DOHH2 (cell line): ENCODE measurements around the gene SH3RF3.

Experiments
- H3F3A ChIP-seq: fragments of 200-600 bp; sonication (generic), shearing (Covaris generic); 2 replicates; pipeline ENCODE4 v1.6.0; 2016; ENCODE audit warnings: antibody characterized with exemption, mild to moderate bottlenecking; ENCODE audit not compliant: control insufficient read depth, insufficient read depth
- H3K27ac ChIP-seq: fragments of 200-600 bp; sonication (generic); 2 replicates; pipeline ENCODE4 v1.5.1; 2014; ENCODE audit warnings: low read depth, mild to moderate bottlenecking, low read length, moderate library complexity
- H3K27me3 ChIP-seq: fragments of 200-600 bp; sonication (generic); 2 replicates; pipeline ENCODE4 v1.6.1; 2014; ENCODE audit warnings: mild to moderate bottlenecking, low read length, mixed read lengths; ENCODE audit not compliant: control insufficient read depth
- H3K36me3 ChIP-seq: fragments of 200-600 bp; sonication (generic); 2 replicates; pipeline ENCODE4 v1.6.1; 2014; ENCODE audit warnings: mild to moderate bottlenecking, low read length, moderate library complexity, mixed read lengths; ENCODE audit not compliant: control insufficient read depth
- H3K4me1 ChIP-seq: fragments of 200-600 bp; sonication (generic); 2 replicates; pipeline ENCODE4 v1.6.1; 2014; ENCODE audit warnings: mild to moderate bottlenecking, low read length, mixed read lengths; ENCODE audit not compliant: control insufficient read depth
- H3K4me2 ChIP-seq: fragments of 200-600 bp; sonication (generic); 2 replicates; pipeline ENCODE4 v1.6.0; 2014; ENCODE audit warnings: mild to moderate bottlenecking, low read length, moderate library complexity
- H3K4me3 ChIP-seq: fragments of 200-600 bp; sonication (generic); 2 replicates; pipeline ENCODE4 v1.5.1; 2014; ENCODE audit warnings: mild to moderate bottlenecking, low read length, mixed read lengths
- H3K79me2 ChIP-seq: fragments of 200-600 bp; sonication (generic); 2 replicates; pipeline ENCODE4 v1.6.1; 2014; ENCODE audit warnings: mild to moderate bottlenecking, low read length, mixed read lengths; ENCODE audit not compliant: control insufficient read depth
- H3K9me2 ChIP-seq: fragments of 200-600 bp; sonication (generic); replicated peaks from 2 replicates; pipeline ENCODE4 v1.6.1; 2014; ENCODE audit warnings: mild to moderate bottlenecking, low read length, mixed read lengths; ENCODE audit not compliant: control insufficient read depth
- H3K9me3 ChIP-seq: fragments of 200-600 bp; sonication (generic); 2 replicates; pipeline ENCODE4 v1.6.1; 2014; ENCODE audit warnings: antibody characterized with exemption, low read length, mixed read lengths; ENCODE audit not compliant: control insufficient read depth, insufficient read depth
- H4K20me1 ChIP-seq: fragments of 200-600 bp; sonication (generic); 2 replicates; pipeline ENCODE4 v1.6.0; 2014; ENCODE audit warnings: low read depth, mild to moderate bottlenecking, antibody characterized with exemption, low read length, moderate library complexity; ENCODE audit not compliant: control insufficient read depth, insufficient read depth
- EZH2phosphoT487 ChIP-seq: fragments of 200-600 bp; sonication (generic); IDR thresholded peaks from 2 replicates; pipeline ENCODE4 v1.6.1; 2017; ENCODE audit warnings: borderline replicate concordance, mild to moderate bottlenecking, antibody characterized with exemption, low read length, moderate library complexity, mixed read lengths
- TF ChIP-seq, protein P1 (sequence below): fragments of 200-600 bp; sonication (generic); IDR thresholded peaks from one replicate; pipeline ENCODE4 v1.5.1; 2014; ENCODE audit warnings: antibody characterized with exemption, mild to moderate bottlenecking, low read depth, low read length; ENCODE audit not compliant: poor library complexity, severe bottlenecking

Gene SH3RF3

GRCh38 chr2:109177635-109178034 is 48.6 kb downstream of the SH3RF3 start:
- Histone ChIP-seq H3K4me1 (no peaks in the 10 kb centered on the region), H3K9me3 (no peaks in the 10 kb centered on the region), H3K36me3 (no peaks in the 10 kb centered on the region), H3K27ac (no peak overlapping the region), H3K9me2 (no peaks in the 10 kb centered on the region), H3K4me2 (no peak overlapping the region), H3K4me3 (no peak overlapping the region), H3F3A (no peaks in the 10 kb centered on the region), H3K79me2 (no peaks in the 10 kb centered on the region), H3K27me3 (no peaks in the 10 kb centered on the region), H4K20me1 (no peaks in the 10 kb centered on the region)
- TF ChIP-seq, protein P1, sequence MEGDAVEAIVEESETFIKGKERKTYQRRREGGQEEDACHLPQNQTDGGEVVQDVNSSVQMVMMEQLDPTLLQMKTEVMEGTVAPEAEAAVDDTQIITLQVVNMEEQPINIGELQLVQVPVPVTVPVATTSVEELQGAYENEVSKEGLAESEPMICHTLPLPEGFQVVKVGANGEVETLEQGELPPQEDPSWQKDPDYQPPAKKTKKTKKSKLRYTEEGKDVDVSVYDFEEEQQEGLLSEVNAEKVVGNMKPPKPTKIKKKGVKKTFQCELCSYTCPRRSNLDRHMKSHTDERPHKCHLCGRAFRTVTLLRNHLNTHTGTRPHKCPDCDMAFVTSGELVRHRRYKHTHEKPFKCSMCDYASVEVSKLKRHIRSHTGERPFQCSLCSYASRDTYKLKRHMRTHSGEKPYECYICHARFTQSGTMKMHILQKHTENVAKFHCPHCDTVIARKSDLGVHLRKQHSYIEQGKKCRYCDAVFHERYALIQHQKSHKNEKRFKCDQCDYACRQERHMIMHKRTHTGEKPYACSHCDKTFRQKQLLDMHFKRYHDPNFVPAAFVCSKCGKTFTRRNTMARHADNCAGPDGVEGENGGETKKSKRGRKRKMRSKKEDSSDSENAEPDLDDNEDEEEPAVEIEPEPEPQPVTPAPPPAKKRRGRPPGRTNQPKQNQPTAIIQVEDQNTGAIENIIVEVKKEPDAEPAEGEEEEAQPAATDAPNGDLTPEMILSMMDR: no peak
- TF ChIP-seq EZH2phosphoT487: no peak

GRCh38 chr2:109178968-109179367 is 50.0 kb downstream of the SH3RF3 start:
- H3K4me3 ChIP-seq: no peak overlapping the region
- H3K4me1 ChIP-seq: no peaks in the 10 kb centered on the region
- no peak overlapping the region for H3K4me2 ChIP-seq
- no peaks in the 10 kb centered on the region for H3K9me3 ChIP-seq
- no peak overlapping the region for H3K27ac ChIP-seq
- no peaks in the 10 kb centered on the region for H3F3A ChIP-seq
- TF ChIP-seq, protein P1: no peak
- TF ChIP-seq EZH2phosphoT487: no peak
- H3K79me2 ChIP-seq: no peaks in the 10 kb centered on the region
- H3K36me3 ChIP-seq: no peaks in the 10 kb centered on the region
- H3K9me2 ChIP-seq: no peaks in the 10 kb centered on the region
- H4K20me1 ChIP-seq: no peaks in the 10 kb centered on the region
- no peaks in the 10 kb centered on the region for H3K27me3 ChIP-seq

DNA sequence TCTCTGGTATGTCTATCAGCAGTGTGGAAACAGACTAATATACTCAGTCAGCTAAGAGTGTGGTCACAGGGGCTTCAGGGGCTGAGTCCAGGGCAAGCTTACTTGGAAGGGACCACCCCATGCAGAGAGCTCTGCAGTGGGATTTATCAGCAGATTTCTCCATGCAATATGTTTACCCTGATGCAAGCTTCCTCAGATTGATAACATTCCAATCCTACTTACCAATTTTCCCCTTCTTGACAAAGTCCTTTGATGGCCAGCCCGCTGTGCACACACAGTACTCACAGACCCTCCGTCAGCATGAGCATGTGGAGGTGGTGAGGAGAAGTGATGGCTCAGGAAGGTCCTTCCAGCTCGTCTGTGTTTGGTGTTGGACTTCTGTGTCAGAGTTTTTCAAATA is 51.8 kb downstream of the SH3RF3 start:
- no peaks in the 10 kb centered on the region for H3K36me3 ChIP-seq
- no peak overlapping the region for H3K27ac ChIP-seq
- no peaks in the 10 kb centered on the region for H4K20me1 ChIP-seq
- H3K79me2 ChIP-seq: no peaks in the 10 kb centered on the region
- H3K27me3 ChIP-seq: no peaks in the 10 kb centered on the region
- H3F3A ChIP-seq: no peaks in the 10 kb centered on the region
- TF ChIP-seq, protein P1: no peak
- TF ChIP-seq EZH2phosphoT487: no peak
- no peaks in the 10 kb centered on the region for H3K9me2 ChIP-seq
- H3K4me2 ChIP-seq: no peak overlapping the region
- H3K9me3 ChIP-seq: no peaks in the 10 kb centered on the region
- no peak overlapping the region for H3K4me3 ChIP-seq
- H3K4me1 ChIP-seq: no peaks in the 10 kb centered on the region

GRCh38 chr2:109182426-109182825 is 53.4 kb downstream of the SH3RF3 start:
- H3K4me1 ChIP-seq: no peaks in the 10 kb centered on the region
- TF ChIP-seq, protein P1: no peak
- no peak for TF ChIP-seq EZH2phosphoT487
- H3F3A ChIP-seq: no peaks in the 10 kb centered on the region
- no peaks in the 10 kb centered on the region for H3K79me2 ChIP-seq
- H3K9me3 ChIP-seq: no peaks in the 10 kb centered on the region
- no peaks in the 10 kb centered on the region for H3K27me3 ChIP-seq
- no peaks in the 10 kb centered on the region for H3K9me2 ChIP-seq
- H4K20me1 ChIP-seq: no peaks in the 10 kb centered on the region
- no peak overlapping the region for H3K4me2 ChIP-seq
- H3K27ac ChIP-seq: no peak overlapping the region
- no peak overlapping the region for H3K4me3 ChIP-seq
- no peaks in the 10 kb centered on the region for H3K36me3 ChIP-seq
